NCI-H1694 treated with DMSO at 0.1 percent for 48 hours (cell line): ENCODE measurements around the gene SHPK.

Experiments used
- DNase-seq: peaks from one replicate; lab custom pipeline; 2025; lab: John Stamatoyannopoulos, UW

SHPK gene

DNA sequence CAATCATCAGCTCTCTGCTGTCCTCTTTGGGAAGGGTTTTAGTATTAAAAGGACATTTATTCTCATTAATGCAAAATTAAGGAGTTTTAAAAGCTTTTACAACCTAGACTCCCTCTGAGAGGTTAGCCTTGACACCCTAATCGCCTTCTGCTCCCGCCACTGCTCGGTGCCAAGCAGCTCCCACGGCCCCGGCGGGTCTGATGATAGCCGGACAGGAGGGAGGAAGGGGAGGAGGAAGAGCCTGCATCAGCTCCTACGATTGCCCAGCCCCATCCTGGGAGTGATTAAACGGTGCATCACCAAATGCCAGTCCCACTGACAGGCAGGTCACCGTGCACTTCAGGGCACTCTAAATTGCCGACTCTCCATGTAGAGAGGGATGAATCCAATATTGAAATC is 8.3 kb downstream of the SHPK start:
- no peak for DNase-seq

DNA sequence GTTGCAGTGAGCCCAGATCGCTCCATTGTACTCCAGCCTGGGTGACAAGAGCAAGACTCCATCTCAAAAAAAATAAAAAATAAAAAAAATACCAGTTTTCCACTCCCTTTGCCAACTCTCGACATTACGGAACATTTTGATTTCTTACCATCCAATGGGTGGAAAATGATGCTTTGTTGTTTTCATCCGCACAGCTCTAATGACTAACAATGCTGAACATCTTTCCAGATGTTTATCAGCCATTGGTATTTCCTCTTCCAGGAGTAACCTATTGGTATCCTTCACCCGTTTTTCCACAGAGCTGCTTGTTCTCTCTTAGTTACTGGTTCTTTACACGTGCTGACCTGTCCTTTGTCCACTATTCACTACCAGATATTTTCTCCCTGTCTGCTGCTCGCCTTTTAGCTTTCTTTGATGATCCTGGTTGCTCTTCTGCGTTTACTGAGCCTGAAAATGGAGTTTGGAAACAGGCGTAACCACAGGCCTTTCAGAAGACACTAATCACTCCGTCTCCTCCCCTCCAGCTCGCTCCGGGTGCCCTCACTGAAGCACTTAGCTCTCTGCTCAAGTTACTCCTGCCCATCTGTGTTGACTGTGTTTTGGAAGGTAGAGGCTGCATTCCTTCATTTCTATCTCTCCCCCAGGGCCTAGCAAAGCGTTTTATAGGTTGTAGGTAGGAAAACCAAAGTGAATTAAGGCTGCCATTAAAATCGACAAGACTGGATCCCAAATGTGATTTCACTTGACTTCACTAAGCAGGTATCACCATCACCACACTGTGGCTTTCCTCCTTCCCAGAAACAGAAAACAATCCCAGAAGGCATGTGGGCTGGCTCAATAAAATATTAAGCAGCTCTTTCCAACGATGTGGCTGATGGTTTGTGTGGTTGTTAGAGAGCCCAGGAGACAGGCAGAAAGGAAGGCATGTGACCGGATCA is 8.9 kb downstream of the SHPK start:
- no peak for DNase-seq

- no peak for DNase-seq
Measured at GRCh38 chr17:3622977-3623594, 13.0 kb downstream of the SHPK start.

DNA sequence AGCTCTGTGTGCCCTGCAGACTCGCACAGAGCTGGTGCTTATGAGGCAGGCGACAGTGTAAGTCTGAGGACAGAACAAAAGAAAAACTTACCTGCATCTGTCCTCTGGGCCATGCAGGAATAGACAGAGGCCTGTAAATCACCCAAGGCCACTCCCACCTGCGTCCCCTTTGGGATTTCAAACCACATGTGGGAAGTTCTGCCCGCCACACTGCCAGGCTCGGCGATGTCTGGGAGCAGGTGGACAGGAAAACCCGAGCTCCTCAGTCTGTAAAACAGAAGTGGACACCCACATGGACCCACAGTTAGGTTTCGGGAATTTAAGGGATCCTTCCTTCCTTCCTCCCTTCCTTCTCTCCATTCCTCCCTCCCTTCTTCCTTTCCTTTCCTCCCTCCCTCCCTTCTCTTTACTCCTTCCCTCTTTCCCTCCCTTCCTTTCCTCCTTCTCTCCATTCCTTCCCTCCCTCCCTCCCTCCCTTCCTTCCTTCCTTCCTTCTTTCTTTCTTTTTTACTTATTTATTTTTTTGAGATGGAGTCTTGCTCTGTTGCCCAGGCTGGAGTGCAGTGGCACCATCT is 14.8 kb downstream of the SHPK start:
- no peak for DNase-seq

GRCh38 chr17:3615160-3615870 is 20.7 kb downstream of the SHPK start:
- no peak for DNase-seq

GRCh38 chr17:3613124-3613523 is 22.9 kb downstream of the SHPK start:
- no peak for DNase-seq

GRCh38 chr17:3610523-3610922 is 25.5 kb downstream of the SHPK start:
- no peak for DNase-seq

- DNase-seq, result no peak
Measured at GRCh38 chr17:3609689-3610088, 26.4 kb downstream of the SHPK start.

GRCh38 chr17:3603870-3604259 is 32.2 kb downstream of the SHPK start:
- no peak for DNase-seq

- no peak for DNase-seq
Measured at GRCh38 chr17:3603119-3603869, 32.8 kb downstream of the SHPK start.

DNA sequence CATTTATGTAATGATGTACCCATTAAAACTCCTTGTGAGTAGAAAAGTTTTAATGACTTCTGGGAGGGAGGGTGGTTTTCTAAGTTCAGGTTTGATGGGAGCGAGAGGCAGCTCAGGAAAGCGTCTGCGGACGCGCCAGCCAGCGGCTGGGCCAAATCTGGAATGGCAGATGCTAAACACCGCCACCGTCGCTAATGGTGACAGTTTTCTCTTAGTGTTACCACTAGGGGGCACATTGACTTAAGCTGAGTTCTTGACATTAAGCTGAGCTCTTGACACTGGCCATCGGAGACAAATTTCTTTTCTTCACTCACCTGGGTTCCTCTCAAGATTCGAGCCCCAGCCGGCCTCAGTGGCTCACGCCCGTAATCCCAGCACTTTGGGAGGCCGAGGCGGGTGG is 33.6 kb downstream of the SHPK start:
- no peak for DNase-seq

- DNase-seq, result no peak
Measured at GRCh38 chr17:3600529-3601205, 35.4 kb downstream of the SHPK start.

DNA sequence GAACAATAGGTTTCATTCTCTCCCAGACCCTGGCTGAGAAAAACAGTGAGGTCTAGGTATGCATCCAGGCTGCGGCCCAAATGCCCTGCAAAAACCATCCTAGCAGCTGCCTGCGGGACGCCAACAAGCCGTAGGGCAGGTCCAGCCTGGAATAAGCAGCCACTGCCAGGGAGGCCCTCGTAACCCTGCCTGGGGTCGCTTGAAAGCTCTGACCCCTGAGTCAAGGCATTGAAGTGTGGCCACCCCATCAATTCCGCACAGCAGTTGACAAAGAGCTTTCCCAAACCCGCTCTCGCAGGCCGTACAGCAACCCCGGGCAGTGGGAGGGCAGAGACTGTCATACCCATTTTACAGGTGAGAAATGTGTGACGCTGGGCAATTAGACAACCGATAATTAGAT is 38.0 kb downstream of the SHPK start:
- DNase-seq, result no peak

DNA sequence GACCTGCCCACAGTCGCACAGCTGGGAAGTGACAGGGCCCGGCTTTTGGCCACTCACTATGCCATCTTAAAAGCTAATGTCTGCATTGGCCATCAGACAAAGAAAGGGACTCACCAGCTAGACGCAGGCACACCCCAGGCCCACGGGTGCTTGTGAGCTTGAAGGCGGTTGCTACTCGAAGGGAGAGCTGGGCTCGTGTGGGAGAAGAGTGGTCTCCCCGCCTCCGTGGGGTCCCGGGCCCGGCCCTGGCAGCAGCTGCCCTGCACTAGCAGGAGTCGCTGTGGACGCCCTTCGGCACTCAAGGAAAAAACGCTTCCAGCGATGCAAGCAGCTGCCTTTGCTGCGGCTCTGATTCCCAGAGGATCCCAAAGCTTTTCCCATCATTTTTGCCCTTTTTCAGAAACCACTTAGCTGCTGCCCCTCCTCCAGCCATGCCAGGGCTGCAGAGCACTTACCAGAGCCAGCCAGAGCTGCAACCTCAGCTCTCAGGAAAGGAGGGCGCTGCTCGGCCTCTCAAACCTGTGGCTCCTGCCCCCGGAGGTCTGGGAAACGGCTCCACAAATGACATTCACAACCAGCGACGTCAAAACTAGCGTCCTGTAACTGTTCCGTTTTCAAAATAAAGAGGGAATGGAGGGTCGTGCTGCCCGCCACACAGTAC is 39.1 kb downstream of the SHPK start:
- no peak for DNase-seq

DNA sequence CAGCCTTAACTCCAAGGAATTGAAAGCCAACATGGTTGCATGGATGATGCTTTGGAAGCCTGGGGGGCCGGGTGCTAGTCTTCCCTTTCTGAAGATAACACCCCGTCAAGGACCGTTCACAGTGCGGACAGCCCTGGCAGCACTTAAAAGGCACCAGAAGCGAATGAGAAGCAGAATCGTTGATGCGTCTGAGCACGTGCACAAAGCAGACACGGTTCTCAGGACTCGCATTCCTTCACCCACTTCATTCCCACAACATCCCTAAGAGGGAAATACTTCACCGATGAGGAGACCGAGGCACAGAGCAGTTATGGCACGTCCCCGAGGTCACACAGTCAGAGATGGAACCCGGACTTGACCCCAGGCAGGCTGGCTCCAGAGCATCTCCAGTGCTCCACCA is 41.1 kb downstream of the SHPK start:
- no peak for DNase-seq

GRCh38 chr17:3594051-3594800 is 41.8 kb downstream of the SHPK start:
- no peak for DNase-seq

DNA sequence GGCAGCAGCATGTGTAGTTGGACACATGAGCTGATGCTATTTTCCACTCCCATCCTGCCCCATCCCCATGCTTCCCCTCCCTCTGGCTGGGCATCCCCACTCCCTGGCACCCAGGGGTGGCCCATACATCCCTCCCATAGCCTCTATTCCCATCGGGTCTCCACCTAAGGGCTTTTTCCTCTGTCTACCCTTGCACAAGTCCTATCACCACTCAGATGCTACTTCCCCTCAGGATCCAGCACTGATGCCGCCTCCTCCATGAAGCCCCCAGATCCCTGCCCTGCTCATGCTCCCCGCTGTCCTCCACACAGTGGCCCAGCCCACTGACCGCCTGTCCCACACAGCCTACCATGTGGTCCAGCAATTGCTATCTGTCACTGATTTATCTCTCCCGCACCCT is 42.7 kb downstream of the SHPK start:
- no peak for DNase-seq

- DNase-seq, result no peak
Measured at GRCh38 chr17:3592216-3592860, 43.7 kb downstream of the SHPK start.

DNA sequence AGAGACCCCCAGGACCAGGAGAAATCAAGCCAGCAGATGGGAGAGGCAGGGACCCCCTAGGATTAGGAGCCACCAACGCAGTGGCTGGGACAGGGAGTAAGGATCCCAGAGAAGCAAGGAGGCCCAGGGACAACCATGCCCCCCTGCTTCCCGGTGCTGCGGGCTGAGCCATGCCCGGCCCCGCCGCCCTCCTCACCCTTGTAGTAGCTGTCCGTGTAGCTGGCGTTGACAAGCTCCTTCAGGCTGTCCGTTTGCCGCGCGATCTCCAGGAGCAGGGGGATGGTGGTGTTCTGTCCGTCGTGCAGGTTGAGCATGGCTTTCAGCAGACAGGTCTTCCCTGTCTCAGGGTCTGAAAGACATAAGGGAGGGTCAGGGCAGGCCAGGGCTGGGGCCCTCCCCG is 45.3 kb downstream of the SHPK start:
- no peak for DNase-seq
